Fibroblast of lung (primary cell): ENCODE measurements around the gene NTRK2. TPM values are rescaled to one million over a fixed set of nuclear protein-coding genes. Genes with fewer than 3 reads are reported as not detected.
A peak's percentile ranks its signal among the peaks of the same experiment; 100 is the strongest.

Experiments
- DNase-seq, 2 donors: peaks; one replicate each; pipeline versions ENCODE4 v3.0.0 to v3.0.0-alpha.2; 2010; ENCODE audit warnings: low read depth in 2 of 2
- H2AFZ ChIP-seq: 2 replicates; pipeline ENCODE4 v1.5.1; 2012; ENCODE audit warnings: low read length, control low read depth, inconsistent platforms
- H3K27ac ChIP-seq: 2 replicates; pipeline ENCODE4 v1.5.1; 2011; ENCODE audit warnings: low read length, control low read depth; ENCODE audit not compliant: insufficient read depth
- H3K27me3 ChIP-seq: 2 replicates; pipeline ENCODE4 v1.5.1; 2011; ENCODE audit warnings: mild to moderate bottlenecking, low read length; ENCODE audit not compliant: control insufficient read depth, insufficient read depth
- H3K36me3 ChIP-seq: 2 replicates; pipeline ENCODE4 v1.5.1; 2011; ENCODE audit warnings: low read length; ENCODE audit not compliant: control insufficient read depth, insufficient read depth
- H3K4me1 ChIP-seq: 2 replicates; pipeline ENCODE4 v1.5.1; 2011; ENCODE audit warnings: low read length; ENCODE audit not compliant: control insufficient read depth, insufficient read depth; ENCODE audit errors: extremely low read depth
- H3K4me2 ChIP-seq: 2 replicates; pipeline ENCODE4 v1.5.1; 2011; ENCODE audit warnings: low read length, control low read depth; ENCODE audit not compliant: insufficient read depth; ENCODE audit errors: extremely low read depth
- H3K4me3 ChIP-seq, 4 experiments: fragments of 200-600 bp in 1 of 4; sonication (generic) in 1 of 4; replicated peaks in 1 of 4; 2 replicates each; pipeline ENCODE4 v1.5.1; 2011 to 2016; ENCODE audit warnings: low read length in 4 of 4, low read depth in 3 of 4, mild to moderate bottlenecking in 3 of 4, control low read depth in 2 of 4, inconsistent platforms in 1 of 4, mixed read lengths in 1 of 4; ENCODE audit not compliant: insufficient read depth in 1 of 4; ENCODE audit errors: control extremely low read depth in 1 of 4
- H3K79me2 ChIP-seq: 2 replicates; pipeline ENCODE4 v1.5.1; 2012; ENCODE audit warnings: mild to moderate bottlenecking, low read length, inconsistent platforms; ENCODE audit not compliant: control insufficient read depth, insufficient read depth
- H3K9ac ChIP-seq: 2 replicates; pipeline ENCODE4 v1.5.1; 2011; ENCODE audit warnings: mild to moderate bottlenecking, low read length, control low read depth; ENCODE audit not compliant: insufficient read depth
- H3K9me3 ChIP-seq: 2 replicates; pipeline ENCODE4 v1.5.1; 2012; ENCODE audit warnings: low read depth, low read length; ENCODE audit not compliant: control insufficient read depth, insufficient read depth
- H4K20me1 ChIP-seq: 2 replicates; pipeline ENCODE4 v1.5.1; 2011; ENCODE audit warnings: low read length; ENCODE audit not compliant: control insufficient read depth, insufficient read depth; ENCODE audit errors: extremely low read depth
- EZH2 ChIP-seq: IDR thresholded peaks from 2 replicates; pipeline ENCODE4 v1.5.1; 2012; ENCODE audit warnings: low read length, control low read depth, mild to moderate bottlenecking; ENCODE audit errors: missing control alignments
- polyA plus RNA-seq, 2 donors: library from polyadenylated mRNA; depleted of rRNA in 1 of 2; stranded (reverse) in 1 of 2; unstranded in 1 of 2; fragments of >200 nt; gene quantifications; 2 replicates each; pipeline ENCODE4 v1.2.1, GENCODE V29; 2011 to 2012; ENCODE audit warnings: missing spikeins in 1 of 2
- total RNA-seq: library from RNA; depleted of rRNA; stranded (reverse); fragments of >200 nt; gene quantifications from 2 replicates; pipeline ENCODE4 v1.2.1, GENCODE V29; 2014
- TF ChIP-seq, protein P1 (sequence below), 2 donors: IDR thresholded peaks in 1 of 2; conservative IDR thresholded peaks in 1 of 2; 1 replicate in 1 of 2; 2 replicates in 1 of 2; pipeline ENCODE4 v1.5.1; 2011 to 2012; ENCODE audit warnings: low read length in 2 of 2, control low read depth in 1 of 2, inconsistent platforms in 1 of 2, low read depth in 1 of 2, mild to moderate bottlenecking in 1 of 2

The NTRK2 gene
- total and polyA plus RNA-seq, 2 donors (not counting 1 experiment from before 2014, with no cell fraction given) = 0.66 to 1.1 TPM

DNA sequence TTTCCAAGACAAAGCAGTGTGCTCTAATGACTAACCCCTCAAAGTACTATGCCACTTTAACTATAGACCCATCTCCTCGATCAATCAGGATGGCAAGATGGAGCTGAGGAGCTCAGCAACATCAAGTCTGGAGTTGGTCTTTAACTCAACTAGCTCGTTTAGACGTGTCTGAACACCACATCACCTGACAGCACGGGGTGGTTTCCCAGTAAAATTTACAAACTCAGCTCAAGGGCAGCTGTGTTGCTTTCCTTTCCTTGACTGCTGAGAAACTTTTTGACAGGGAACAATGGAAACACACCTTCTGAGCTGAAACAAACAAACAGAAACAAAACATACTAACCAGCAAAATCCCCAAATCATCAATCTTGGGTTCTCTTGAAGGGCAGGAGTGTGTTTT is 202.5 kb downstream of the NTRK2 start:
- TF ChIP-seq EZH2 = no peak
- TF ChIP-seq, protein P1, sequence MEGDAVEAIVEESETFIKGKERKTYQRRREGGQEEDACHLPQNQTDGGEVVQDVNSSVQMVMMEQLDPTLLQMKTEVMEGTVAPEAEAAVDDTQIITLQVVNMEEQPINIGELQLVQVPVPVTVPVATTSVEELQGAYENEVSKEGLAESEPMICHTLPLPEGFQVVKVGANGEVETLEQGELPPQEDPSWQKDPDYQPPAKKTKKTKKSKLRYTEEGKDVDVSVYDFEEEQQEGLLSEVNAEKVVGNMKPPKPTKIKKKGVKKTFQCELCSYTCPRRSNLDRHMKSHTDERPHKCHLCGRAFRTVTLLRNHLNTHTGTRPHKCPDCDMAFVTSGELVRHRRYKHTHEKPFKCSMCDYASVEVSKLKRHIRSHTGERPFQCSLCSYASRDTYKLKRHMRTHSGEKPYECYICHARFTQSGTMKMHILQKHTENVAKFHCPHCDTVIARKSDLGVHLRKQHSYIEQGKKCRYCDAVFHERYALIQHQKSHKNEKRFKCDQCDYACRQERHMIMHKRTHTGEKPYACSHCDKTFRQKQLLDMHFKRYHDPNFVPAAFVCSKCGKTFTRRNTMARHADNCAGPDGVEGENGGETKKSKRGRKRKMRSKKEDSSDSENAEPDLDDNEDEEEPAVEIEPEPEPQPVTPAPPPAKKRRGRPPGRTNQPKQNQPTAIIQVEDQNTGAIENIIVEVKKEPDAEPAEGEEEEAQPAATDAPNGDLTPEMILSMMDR (conservative IDR thresholded peaks at IDR 0.05 in 1 of 2, IDR thresholded peaks at IDR 0.05 in 1 of 2; ENCODE audit: low read depth in 1 of 2, low read length in 2 of 2) = no peak
- Histone ChIP-seq H4K20me1 (no peaks in the 10 kb centered on the region), H3K4me1 (no peaks in the 10 kb centered on the region), H3K79me2 (no peaks in the 10 kb centered on the region), H3K4me3 (no peak overlapping the region), H3K9me3 (no peaks in the 10 kb centered on the region), H3K9ac (no peak overlapping the region), H2AFZ (no peak overlapping the region), H3K4me2 (no peak overlapping the region), H3K36me3 (no peaks in the 10 kb centered on the region), H3K27ac (no peak overlapping the region), H3K27me3 (no peaks in the 10 kb centered on the region)
- DNase-seq = no peak

DNA sequence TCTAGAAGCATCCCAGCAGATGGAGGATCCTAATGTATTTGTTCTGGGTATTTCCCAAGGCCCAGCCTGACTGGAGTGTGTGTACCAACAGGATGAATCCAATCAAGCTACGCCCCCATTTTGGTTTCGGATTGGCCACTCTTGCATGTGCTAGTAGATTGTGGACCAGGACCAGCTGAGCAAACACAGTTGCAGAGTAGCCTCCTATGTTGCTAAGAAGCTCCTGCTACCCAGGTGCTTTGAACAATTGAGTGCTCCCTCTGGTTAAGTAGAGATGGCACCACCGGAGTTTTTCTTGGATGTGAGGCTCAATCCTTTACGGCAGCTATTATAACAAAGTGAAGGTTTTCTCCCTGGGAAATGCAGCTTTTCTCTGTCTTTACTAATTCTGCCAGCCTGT is 204.5 kb downstream of the NTRK2 start:
- H3K36me3 ChIP-seq = no peaks in the 10 kb centered on the region
- H3K4me3 ChIP-seq = no peak overlapping the region
- peak overlapping the region; percentile 67 for H2AFZ ChIP-seq
- H3K27ac ChIP-seq = no peak overlapping the region
- no peaks in the 10 kb centered on the region for H3K27me3 ChIP-seq
- no peaks in the 10 kb centered on the region for H3K9me3 ChIP-seq
- H3K4me1 ChIP-seq = no peaks in the 10 kb centered on the region
- no peaks in the 10 kb centered on the region for H3K79me2 ChIP-seq
- TF ChIP-seq, protein P1 (conservative IDR thresholded peaks at IDR 0.05 in 1 of 2, IDR thresholded peaks at IDR 0.05 in 1 of 2; ENCODE audit: low read depth in 1 of 2, low read length in 2 of 2) = no peak
- no peak for TF ChIP-seq EZH2
- H3K4me2 ChIP-seq = no peak overlapping the region
- no peaks in the 10 kb centered on the region for H4K20me1 ChIP-seq
- no peak overlapping the region for H3K9ac ChIP-seq
- peak in 1 of 2 donors; percentile 2 for DNase-seq

DNA sequence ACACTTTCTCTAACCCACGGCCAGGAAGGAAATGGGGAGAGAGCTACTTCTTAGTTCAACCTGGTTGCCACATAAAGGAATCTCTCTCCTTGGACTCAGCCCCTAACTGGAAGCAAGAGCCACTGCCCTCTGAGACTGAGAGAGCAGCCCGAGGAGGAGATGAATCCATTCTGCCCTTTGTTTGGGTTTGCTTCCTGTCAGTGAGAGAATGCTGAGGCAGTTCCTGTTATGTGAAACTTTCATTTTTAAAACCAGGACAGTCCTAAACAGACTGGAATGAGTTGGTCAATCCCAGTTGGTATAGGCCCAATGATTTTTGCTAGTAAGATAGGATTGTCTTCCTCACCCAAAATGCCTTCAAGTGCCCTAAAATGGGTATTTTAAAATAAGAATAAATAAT is 205.1 kb downstream of the NTRK2 start:
- no peak overlapping the region for H3K27ac ChIP-seq
- H3K36me3 ChIP-seq = no peaks in the 10 kb centered on the region
- no peaks in the 10 kb centered on the region for H3K4me1 ChIP-seq
- H3K9ac ChIP-seq = no peak overlapping the region
- H2AFZ ChIP-seq = peak overlapping the region; percentile 67
- H3K79me2 ChIP-seq = no peaks in the 10 kb centered on the region
- H3K4me2 ChIP-seq = peak overlapping the region; percentile 13
- H3K27me3 ChIP-seq = no peaks in the 10 kb centered on the region
- no peaks in the 10 kb centered on the region for H4K20me1 ChIP-seq
- H3K9me3 ChIP-seq = no peaks in the 10 kb centered on the region
- TF ChIP-seq, protein P1 (conservative IDR thresholded peaks at IDR 0.05 in 1 of 2, IDR thresholded peaks at IDR 0.05 in 1 of 2; ENCODE audit: low read depth in 1 of 2, low read length in 2 of 2) = no peak
- H3K4me3 ChIP-seq = no peak overlapping the region
- DNase-seq = peak in 1 of 2 donors; percentile 6
